ENCODE measurements around the gene CXXC1. TPM values are rescaled to one million over a fixed set of nuclear protein-coding genes. Genes with fewer than 3 reads are reported as not detected.
A peak's percentile ranks its signal among the peaks of the same experiment; 100 is the strongest.

CXXC1 gene
- total RNA-seq, 1 experiment from 2014 or later, result 54.7 TPM

GRCh38 chr18:50307738-50308470 is 20.4 kb upstream of the CXXC1 start:
- Histone ChIP-seq H3K4me3 (peak overlapping the region; percentile 78), H3K4me2 (peak overlapping the region; percentile 97), H3K79me2 (ENCODE audit: low read depth) (no peaks in the 10 kb centered on the region), H4K20me1 (ENCODE audit: insufficient read depth) (no peaks in the 10 kb centered on the region), H3K4me1 (replicated peaks; ENCODE audit: insufficient read depth) (peaks cover 18% of the 10 kb centered on the region), H3F3A (ENCODE audit: insufficient read depth, low read depth) (peaks cover 23% of the 10 kb centered on the region), H3K9me2 (ENCODE audit: insufficient read depth) (no peaks in the 10 kb centered on the region), H3K36me3 (ENCODE audit: low read depth) (no peaks in the 10 kb centered on the region), H3K27me3 (ENCODE audit: insufficient read depth, low read depth) (no peaks in the 10 kb centered on the region; the same call in 1 of the 2 replicates), H3K27ac (peak overlapping the region; percentile 99), H2AFZ (peak overlapping the region; percentile 87), H3K9me3 (ENCODE audit: insufficient read depth, low read depth) (peaks cover 3% of the 10 kb centered on the region; the same call in 1 of the 2 replicates)
- peak; percentile 70 to 93 for DNase-seq
- CTCF ChIA-PET, result interaction anchor here (0.6 kb wide), 1 partner anchor 48 kb away, joined by 3 read pairs; no protein-coding TSS in a partner anchor
- POLR2A ChIA-PET (ENCODE audit: unreplicated experiment), result no interaction called here
- intact Hi-C loops (cut with micrococcal nuclease; ENCODE audit: unreplicated experiment), result loop anchor here (2.0 kb wide), 1 partner anchor 41 kb away; the partner anchor contains the start of gene CFAP53
- TF ChIP-seq EZH2 (IDR thresholded peaks at IDR 0.05; ENCODE audit: low read depth) (no peak), CTCF (conservative IDR thresholded peaks at IDR 0.05) (no peak)
- BruUV-seq (replicated peaks), result no TSS peak

- peaks cover 23% of the 10 kb centered on the region for H3F3A ChIP-seq (ENCODE audit: insufficient read depth, low read depth)
- ChIA-PET CTCF (interaction anchor here (0.6 kb wide), 1 partner anchor 49 kb away, joined by 3 read pairs; no protein-coding TSS in a partner anchor), POLR2A (ENCODE audit: unreplicated experiment) (no interaction called here)
- peaks cover 18% of the 10 kb centered on the region for H3K4me1 ChIP-seq (replicated peaks; ENCODE audit: insufficient read depth)
- TF ChIP-seq CTCF (conservative IDR thresholded peaks at IDR 0.05) (no peak), EZH2 (IDR thresholded peaks at IDR 0.05; ENCODE audit: low read depth) (no peak)
- peak overlapping the region; percentile 87 for H2AFZ ChIP-seq
- peak overlapping the region; percentile 78 for H3K4me3 ChIP-seq
- no peaks in the 10 kb centered on the region for H3K79me2 ChIP-seq (ENCODE audit: low read depth)
- no peak for DNase-seq
- peaks cover 3% of the 10 kb centered on the region; the same call in 1 of the 2 replicates for H3K9me3 ChIP-seq (ENCODE audit: insufficient read depth, low read depth)
- H4K20me1 ChIP-seq (ENCODE audit: insufficient read depth), result no peaks in the 10 kb centered on the region
- BruUV-seq (replicated peaks), result no TSS peak
- H3K27ac ChIP-seq, result peak overlapping the region; percentile 99
- no peaks in the 10 kb centered on the region; the same call in 1 of the 2 replicates for H3K27me3 ChIP-seq (ENCODE audit: insufficient read depth, low read depth)
- intact Hi-C loops (cut with micrococcal nuclease; ENCODE audit: unreplicated experiment), result no loop called here
- peak overlapping the region; percentile 97 for H3K4me2 ChIP-seq
- no peaks in the 10 kb centered on the region for H3K9me2 ChIP-seq (ENCODE audit: insufficient read depth)
- H3K36me3 ChIP-seq (ENCODE audit: low read depth), result no peaks in the 10 kb centered on the region
Measured at GRCh38 chr18:50307400-50307737, 19.9 kb upstream of the CXXC1 start.

- ChIA-PET POLR2A (ENCODE audit: unreplicated experiment) (no interaction called here), CTCF (interaction anchor here (0.6 kb wide), 1 partner anchor 49 kb away, joined by 3 read pairs; no protein-coding TSS in a partner anchor)
- Histone ChIP-seq H3K4me2 (peak overlapping the region; percentile 97), H3K9me3 (ENCODE audit: insufficient read depth, low read depth) (peaks cover 3% of the 10 kb centered on the region; the same call in 1 of the 2 replicates), H2AFZ (peak overlapping the region; percentile 87), H3K4me3 (peak overlapping the region; percentile 78; the same call in 1 of the 2 replicates), H4K20me1 (ENCODE audit: insufficient read depth) (no peaks in the 10 kb centered on the region), H3K27me3 (ENCODE audit: insufficient read depth, low read depth) (no peaks in the 10 kb centered on the region; the same call in 1 of the 2 replicates), H3K9me2 (ENCODE audit: insufficient read depth) (no peaks in the 10 kb centered on the region), H3K36me3 (ENCODE audit: low read depth) (no peaks in the 10 kb centered on the region), H3F3A (ENCODE audit: insufficient read depth, low read depth) (peaks cover 23% of the 10 kb centered on the region), H3K79me2 (ENCODE audit: low read depth) (no peaks in the 10 kb centered on the region), H3K4me1 (replicated peaks; ENCODE audit: insufficient read depth) (peaks cover 18% of the 10 kb centered on the region), H3K27ac (peak overlapping the region; percentile 99)
- no TSS peak for BruUV-seq (replicated peaks)
- intact Hi-C loops (cut with micrococcal nuclease; ENCODE audit: unreplicated experiment), result no loop called here
- TF ChIP-seq EZH2 (IDR thresholded peaks at IDR 0.05; ENCODE audit: low read depth), result no peak
- no peak for TF ChIP-seq CTCF (conservative IDR thresholded peaks at IDR 0.05)
- peak in 1 of 2 experiments; percentile 47 for DNase-seq
Measured at GRCh38 chr18:50306944-50307343, 19.5 kb upstream of the CXXC1 start.

Data from PC-9 (cell line).